RWPE2 (cell line): ENCODE measurements around the gene MMP20.

Source experiments
- ATAC-seq: fragments of 200-7000 bp; cut with Tn5 transposase; 3 replicates; pipeline ENCODE4 v1.9.1; 2021; ENCODE audit warnings: low read depth
- DNase-seq: peaks from one replicate; pipeline ENCODE4 v3.0.0-alpha.2; 2020; ENCODE audit warnings: low spot score
- H3K27ac ChIP-seq: fragments of 450-650 bp; 2 replicates; pipeline ENCODE4 v1.5.1; 2017; ENCODE audit warnings: mild to moderate bottlenecking; ENCODE audit not compliant: poor library complexity, severe bottlenecking
- H3K27me3 ChIP-seq: fragments of 250-450 bp; sonication (Bioruptor Pico); 2 replicates; pipeline ENCODE4 v1.5.1; 2021; ENCODE audit warnings: mild to moderate bottlenecking, moderate library complexity; ENCODE audit not compliant: insufficient read depth, poor library complexity, severe bottlenecking
- H3K36me3 ChIP-seq: fragments of 250-450 bp; sonication (Bioruptor Pico); 2 replicates; pipeline ENCODE4 v1.5.1; 2020; ENCODE audit warnings: low read depth, mild to moderate bottlenecking, moderate library complexity
- H3K4me1 ChIP-seq: fragments of 250-450 bp; sonication (Bioruptor Pico); 2 replicates; pipeline ENCODE4 v1.5.1; 2021; ENCODE audit warnings: mild to moderate bottlenecking, moderate library complexity; ENCODE audit not compliant: insufficient read depth, poor library complexity, severe bottlenecking
- H3K4me3 ChIP-seq: fragments of 250-450 bp; sonication (Bioruptor Pico); 2 replicates; pipeline ENCODE4 v1.5.1; 2021; ENCODE audit warnings: mild to moderate bottlenecking, moderate library complexity; ENCODE audit not compliant: severe bottlenecking
- H3K9me3 ChIP-seq: fragments of 250-450 bp; sonication (Bioruptor Pico); 2 replicates; pipeline ENCODE4 v1.5.1; 2021; ENCODE audit warnings: mild to moderate bottlenecking, moderate library complexity; ENCODE audit not compliant: severe bottlenecking
- CTCF ChIP-seq: fragments of 450-650 bp; IDR thresholded peaks from one replicate; pipeline ENCODE4 v1.5.1; 2017; ENCODE audit warnings: mild to moderate bottlenecking, moderate library complexity; ENCODE audit not compliant: poor library complexity, severe bottlenecking

Gene MMP20

GRCh38 chr11:102589047-102589459 lies 36.1 kb downstream of the MMP20 start:
- ATAC-seq: no peak
- Histone ChIP-seq H3K27me3 (no peaks in the 10 kb centered on the region), H3K9me3 (no peaks in the 10 kb centered on the region), H3K27ac (no peak overlapping the region), H3K36me3 (no peaks in the 10 kb centered on the region), H3K4me3 (no peak overlapping the region), H3K4me1 (no peaks in the 10 kb centered on the region)
- DNase-seq: no peak
- TF ChIP-seq CTCF: no peak

- ATAC-seq: no peak
- Histone ChIP-seq H3K4me3 (no peak overlapping the region), H3K27me3 (no peaks in the 10 kb centered on the region), H3K27ac (no peak overlapping the region), H3K36me3 (no peaks in the 10 kb centered on the region), H3K9me3 (no peaks in the 10 kb centered on the region), H3K4me1 (no peaks in the 10 kb centered on the region)
- DNase-seq: no peak
- no peak for TF ChIP-seq CTCF
These were observed 37.4 kb downstream of the MMP20 start for GRCh38 chr11:102587722-102588121.

- no peaks in the 10 kb centered on the region for H3K4me1 ChIP-seq
- no peaks in the 10 kb centered on the region for H3K36me3 ChIP-seq
- H3K4me3 ChIP-seq: no peak overlapping the region
- no peak overlapping the region for H3K27ac ChIP-seq
- no peak for ATAC-seq
- H3K9me3 ChIP-seq: no peaks in the 10 kb centered on the region
- H3K27me3 ChIP-seq: no peaks in the 10 kb centered on the region
- DNase-seq: no peak
- TF ChIP-seq CTCF: no peak
These were observed 41.8 kb downstream of the MMP20 start for GRCh38 chr11:102583141-102583873.

- no peaks in the 10 kb centered on the region for H3K9me3 ChIP-seq
- TF ChIP-seq CTCF: no peak
- ATAC-seq (no peak), DNase-seq (no peak)
- no peak overlapping the region for H3K27ac ChIP-seq
- H3K4me1 ChIP-seq: no peaks in the 10 kb centered on the region
- no peaks in the 10 kb centered on the region for H3K36me3 ChIP-seq
- no peaks in the 10 kb centered on the region for H3K27me3 ChIP-seq
- H3K4me3 ChIP-seq: no peak overlapping the region
These were observed 43.0 kb downstream of the MMP20 start for GRCh38 chr11:102582140-102582539.

- Histone ChIP-seq H3K27ac (no peak overlapping the region), H3K36me3 (no peaks in the 10 kb centered on the region), H3K4me3 (no peak overlapping the region), H3K9me3 (no peaks in the 10 kb centered on the region), H3K4me1 (no peaks in the 10 kb centered on the region), H3K27me3 (no peaks in the 10 kb centered on the region)
- no peak for DNase-seq
- TF ChIP-seq CTCF: no peak
- ATAC-seq: no peak
These were observed 44.1 kb downstream of the MMP20 start for GRCh38 chr11:102581066-102581465.
